Measurements from ENCODE around the gene OOSP2.

The OOSP2 gene

GRCh38 chr11:60080535-60080934 is 40.3 kb downstream of the OOSP2 start:
- DNase-seq: no peak

GRCh38 chr11:60084631-60085273 is 44.5 kb downstream of the OOSP2 start:
- peak in 1 of 2 experiments; percentile 61 for DNase-seq

- DNase-seq: no peak
Measured at GRCh38 chr11:60085909-60086308, 45.7 kb downstream of the OOSP2 start.

- no peak for DNase-seq
Measured at GRCh38 chr11:60087239-60087638, 47.0 kb downstream of the OOSP2 start.

GRCh38 chr11:60088364-60088763 is 48.2 kb downstream of the OOSP2 start, which contains the start of gene MS4A2:
Gene MS4A2 (plus strand): TSS chr11:60088664. CDS start chr11:60088766, 102 bp downstream.
- DNase-seq: no peak

GRCh38 chr11:60095477-60096120 is 55.4 kb downstream of the OOSP2 start:
- DNase-seq: no peak

- DNase-seq: no peak
Measured at GRCh38 chr11:60097189-60097588, 57.0 kb downstream of the OOSP2 start.

All from NCI-H446 (cell line).